SU-DHL-6 (cell line): ENCODE results near the gene PTGDS.

Experiments used
- H2AFZ ChIP-seq: fragments of 200-600 bp; sonication (generic); 2 replicates; pipeline ENCODE4 v1.6.1; 2014; ENCODE audit warnings: low read depth, mild to moderate bottlenecking, moderate library complexity, mixed read lengths, antibody characterized with exemption, low read length; ENCODE audit not compliant: severe bottlenecking
- H3F3A ChIP-seq: fragments of 200-600 bp; shearing (Covaris generic); 2 replicates; pipeline ENCODE4 v1.6.0; 2016; ENCODE audit warnings: antibody characterized with exemption, mild to moderate bottlenecking; ENCODE audit not compliant: insufficient read depth
- H3K27ac ChIP-seq: fragments of 200-600 bp; sonication (generic); 2 replicates; pipeline ENCODE4 v1.5.1; 2016; ENCODE audit warnings: low read depth, mild to moderate bottlenecking, low read length, moderate library complexity, mixed read lengths
- H3K27me3 ChIP-seq: fragments of 200-600 bp; sonication (generic), shearing (Covaris generic); 2 replicates; pipeline ENCODE4 v1.6.0; 2014; ENCODE audit warnings: mild to moderate bottlenecking, low read length
- H3K36me3 ChIP-seq: fragments of 200-600 bp; sonication (generic); 2 replicates; pipeline ENCODE4 v1.6.1; 2014; ENCODE audit warnings: mild to moderate bottlenecking, low read length, mixed read lengths
- H3K4me2 ChIP-seq: fragments of 300-600, 200-600 bp; shearing (Covaris generic), sonication (generic); 2 replicates; pipeline ENCODE4 v1.6.0; 2014; ENCODE audit warnings: low read length, low read depth, mild to moderate bottlenecking; ENCODE audit not compliant: poor library complexity, severe bottlenecking
- H3K4me3 ChIP-seq: fragments of 200-600 bp; sonication (generic); 2 replicates; pipeline ENCODE4 v1.5.1; 2014; ENCODE audit warnings: antibody characterized with exemption, low read length, mild to moderate bottlenecking, mixed read lengths; ENCODE audit not compliant: insufficient read depth, poor library complexity, severe bottlenecking
- H3K79me2 ChIP-seq: fragments of 200-600 bp; sonication (generic); 2 replicates; pipeline ENCODE4 v1.6.1; 2014; ENCODE audit warnings: mild to moderate bottlenecking, low read length, moderate library complexity; ENCODE audit not compliant: insufficient read depth
- H3K9ac ChIP-seq: fragments of 200-600 bp; sonication (generic); 2 replicates; pipeline ENCODE4 v1.7.0; 2014; ENCODE audit warnings: mild to moderate bottlenecking, low read length
- H3K9me2 ChIP-seq: fragments of 200-600 bp; sonication (generic); replicated peaks from 2 replicates; pipeline ENCODE4 v1.6.1; 2014; ENCODE audit warnings: low read length; ENCODE audit not compliant: insufficient read depth
- H3K9me3 ChIP-seq: fragments of 200-600 bp; sonication (generic); 2 replicates; pipeline ENCODE4 v1.6.1; 2014; ENCODE audit warnings: low read length, mixed read lengths; ENCODE audit not compliant: insufficient read depth
- H4K20me1 ChIP-seq: fragments of 200-600 bp; sonication (generic); 2 replicates; pipeline ENCODE4 v1.6.1; 2014; ENCODE audit warnings: low read depth, mild to moderate bottlenecking, antibody characterized with exemption, low read length, moderate library complexity, mixed read lengths
- EZH2phosphoT487 ChIP-seq: fragments of 200-600 bp; sonication (generic), shearing (Covaris generic); conservative IDR thresholded peaks from 2 replicates; pipeline ENCODE4 v1.6.1; 2018; ENCODE audit warnings: mild to moderate bottlenecking, antibody characterized with exemption, low read length, moderate library complexity, mixed read lengths
- TF ChIP-seq, protein P1 (sequence below): fragments of 200-600 bp; sonication (generic); IDR thresholded peaks from one replicate; pipeline ENCODE4 v1.5.1; 2017; ENCODE audit warnings: antibody characterized with exemption, mild to moderate bottlenecking, low read length, moderate library complexity; ENCODE audit not compliant: insufficient read depth, poor library complexity, severe bottlenecking

The PTGDS gene

DNA sequence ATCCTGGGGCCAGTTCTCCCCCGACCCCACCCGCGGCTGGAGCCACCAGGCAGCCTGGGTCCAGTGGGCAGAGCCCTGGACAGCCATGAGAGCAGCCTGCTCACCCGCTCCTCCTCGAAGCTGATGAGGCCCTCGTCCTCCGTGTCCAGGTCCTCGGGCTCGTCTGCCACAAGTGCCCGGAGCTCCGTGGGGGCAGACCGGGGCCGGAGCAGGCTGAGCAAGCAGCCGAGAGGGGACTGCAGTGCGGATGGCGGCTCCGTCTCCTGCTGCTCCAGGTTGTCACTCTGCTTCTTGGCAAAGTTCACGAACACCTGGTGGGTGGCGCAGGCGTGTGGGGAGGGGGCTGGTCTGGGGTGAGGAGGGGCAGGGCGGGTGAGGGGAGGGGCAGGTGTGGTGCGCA is 31.0 kb downstream of the PTGDS start:
- no peak for TF ChIP-seq EZH2phosphoT487
- TF ChIP-seq, protein P1, sequence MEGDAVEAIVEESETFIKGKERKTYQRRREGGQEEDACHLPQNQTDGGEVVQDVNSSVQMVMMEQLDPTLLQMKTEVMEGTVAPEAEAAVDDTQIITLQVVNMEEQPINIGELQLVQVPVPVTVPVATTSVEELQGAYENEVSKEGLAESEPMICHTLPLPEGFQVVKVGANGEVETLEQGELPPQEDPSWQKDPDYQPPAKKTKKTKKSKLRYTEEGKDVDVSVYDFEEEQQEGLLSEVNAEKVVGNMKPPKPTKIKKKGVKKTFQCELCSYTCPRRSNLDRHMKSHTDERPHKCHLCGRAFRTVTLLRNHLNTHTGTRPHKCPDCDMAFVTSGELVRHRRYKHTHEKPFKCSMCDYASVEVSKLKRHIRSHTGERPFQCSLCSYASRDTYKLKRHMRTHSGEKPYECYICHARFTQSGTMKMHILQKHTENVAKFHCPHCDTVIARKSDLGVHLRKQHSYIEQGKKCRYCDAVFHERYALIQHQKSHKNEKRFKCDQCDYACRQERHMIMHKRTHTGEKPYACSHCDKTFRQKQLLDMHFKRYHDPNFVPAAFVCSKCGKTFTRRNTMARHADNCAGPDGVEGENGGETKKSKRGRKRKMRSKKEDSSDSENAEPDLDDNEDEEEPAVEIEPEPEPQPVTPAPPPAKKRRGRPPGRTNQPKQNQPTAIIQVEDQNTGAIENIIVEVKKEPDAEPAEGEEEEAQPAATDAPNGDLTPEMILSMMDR: no peak
- Histone ChIP-seq H3K4me2 (no peak overlapping the region), H2AFZ (no peak overlapping the region)

DNA sequence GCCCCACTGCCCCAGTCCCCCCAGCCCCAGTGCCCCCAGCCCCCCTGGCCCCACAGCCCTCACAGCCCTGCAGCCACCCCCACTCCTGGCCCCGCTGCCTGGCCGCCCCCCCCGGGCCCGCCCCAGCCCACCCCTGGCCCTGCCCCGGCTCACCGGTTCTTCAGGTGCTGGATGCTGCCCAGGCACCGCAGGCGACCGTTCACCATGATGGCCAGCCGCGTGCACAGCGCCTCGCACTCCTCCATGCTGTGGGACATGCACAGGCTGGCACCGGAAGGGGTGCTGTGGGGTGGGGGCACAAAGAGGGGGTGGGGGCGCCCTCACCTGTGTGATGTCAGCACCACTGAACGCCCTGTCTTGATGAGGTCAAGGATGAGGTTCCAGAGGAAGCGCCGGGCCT is 31.9 kb downstream of the PTGDS start:
- H3K4me3 ChIP-seq: no peak overlapping the region
- H3K9ac ChIP-seq: no peak overlapping the region
- no peaks in the 10 kb centered on the region for H3K27me3 ChIP-seq
- no peaks in the 10 kb centered on the region for H4K20me1 ChIP-seq
- no peaks in the 10 kb centered on the region for H3K9me2 ChIP-seq
- H3K79me2 ChIP-seq: no peaks in the 10 kb centered on the region
- TF ChIP-seq, protein P1: no peak
- TF ChIP-seq EZH2phosphoT487: no peak
- H3K27ac ChIP-seq: no peak overlapping the region
- H3F3A ChIP-seq: no peaks in the 10 kb centered on the region
- no peaks in the 10 kb centered on the region for H3K36me3 ChIP-seq
- H2AFZ ChIP-seq: no peak overlapping the region
- H3K4me2 ChIP-seq: no peak overlapping the region
- no peaks in the 10 kb centered on the region for H3K9me3 ChIP-seq

More for the DNA sequence above, 31.0 kb downstream of the PTGDS start:
- Histone ChIP-seq H4K20me1 (no peaks in the 10 kb centered on the region), H3K27ac (no peak overlapping the region), H3K27me3 (no peaks in the 10 kb centered on the region), H3K36me3 (no peaks in the 10 kb centered on the region), H3F3A (no peaks in the 10 kb centered on the region), H3K9ac (no peak overlapping the region), H3K9me2 (no peaks in the 10 kb centered on the region), H3K4me3 (no peak overlapping the region), H3K9me3 (no peaks in the 10 kb centered on the region), H3K79me2 (no peaks in the 10 kb centered on the region)

DNA sequence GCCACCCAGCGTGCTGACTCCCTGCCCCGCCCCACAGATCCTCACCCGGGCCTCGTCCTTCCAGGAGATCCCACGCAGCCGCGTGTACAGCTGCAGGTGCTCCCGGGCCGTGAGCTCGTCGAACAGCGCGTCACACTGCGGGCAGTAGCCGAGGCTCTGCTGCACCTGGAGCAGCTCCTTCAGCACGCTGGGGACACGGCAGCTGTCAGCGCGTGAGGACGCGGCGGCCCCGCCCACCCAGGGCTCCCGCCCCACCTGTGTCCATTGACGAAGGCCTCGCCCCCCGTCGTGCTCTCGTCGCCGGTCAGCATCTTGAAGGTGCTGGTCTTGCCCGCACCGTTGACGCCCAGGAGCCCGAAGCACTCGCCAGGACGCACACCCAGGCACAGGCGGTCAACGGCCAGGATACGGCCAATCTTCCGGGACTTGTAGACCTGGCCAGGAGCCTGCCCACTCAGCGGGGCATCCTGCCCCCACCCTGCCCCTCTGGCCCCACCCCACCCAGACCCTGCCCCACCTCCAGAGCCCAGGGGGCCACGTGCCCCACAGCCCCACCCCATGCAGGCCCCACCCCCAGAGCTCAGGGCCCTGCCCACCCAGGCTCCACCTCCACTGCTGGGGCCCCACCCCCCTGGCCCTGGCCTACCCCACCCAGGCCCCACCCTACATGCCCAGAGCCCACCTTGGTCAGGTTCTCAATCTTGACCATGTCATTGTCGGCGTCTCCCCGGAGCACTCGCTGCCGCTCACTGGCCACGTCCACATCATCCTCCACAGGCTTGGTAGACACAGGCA is 32.8 kb downstream of the PTGDS start:
- H4K20me1 ChIP-seq: no peaks in the 10 kb centered on the region
- no peak overlapping the region for H3K4me3 ChIP-seq
- H3K27me3 ChIP-seq: no peaks in the 10 kb centered on the region
- no peak overlapping the region for H2AFZ ChIP-seq
- H3K79me2 ChIP-seq: no peaks in the 10 kb centered on the region
- no peak for TF ChIP-seq EZH2phosphoT487
- TF ChIP-seq, protein P1: no peak
- H3F3A ChIP-seq: no peaks in the 10 kb centered on the region
- no peak overlapping the region for H3K27ac ChIP-seq
- no peaks in the 10 kb centered on the region for H3K9me2 ChIP-seq
- no peaks in the 10 kb centered on the region for H3K36me3 ChIP-seq
- H3K9ac ChIP-seq: no peak overlapping the region
- H3K4me2 ChIP-seq: no peak overlapping the region
- no peaks in the 10 kb centered on the region for H3K9me3 ChIP-seq
